Measurements from ENCODE around the gene REELD1. TPM values are rescaled to one million over a fixed set of nuclear protein-coding genes. Genes with fewer than 3 reads are reported as not detected.

Gene REELD1
- polyA plus RNA-seq, 1 donor from 2014 or later = not detected

Other genes starting within 250 kb of the REELD1 start
- gene LSM6, start 38.8 kb upstream of the REELD1 start, polyA plus RNA-seq = 111 and 123 TPM in 2 replicates